Activated CD4-positive, alpha-beta memory T cell treated with anti-CD3 and anti-CD28 coated beads for 36 hours (primary cell): ENCODE results near the gene KIRREL3. TPM values are rescaled to one million over a fixed set of nuclear protein-coding genes. Genes with fewer than 3 reads are reported as not detected.

Source experiments
- CTCF ChIA-PET: fragments of 350-600 bp; sonication (Branson Sonifier 250); formaldehyde crosslinking; loops from one replicate; lab custom pipeline; 2021; ENCODE audit warnings: antibody characterized with exemption, inconsistent platforms; lab: Charles Lee
- POLR2A ChIA-PET: fragments of 350-600 bp; sonication (Branson Sonifier 250); formaldehyde crosslinking; loops from one replicate; lab custom pipeline; 2021; ENCODE audit warnings: antibody characterized with exemption; lab: Charles Lee
- DNase-seq: peaks from one replicate; pipeline ENCODE4 v3.0.0-alpha.2; 2020
- H3K27ac Mint-ChIP-seq: one replicate; pipeline ENCODE4 v1.8.0; 2021; ENCODE audit warnings: mixed read lengths
- H3K27me3 Mint-ChIP-seq: one replicate; pipeline ENCODE4 v1.8.0; 2021; ENCODE audit warnings: mixed read lengths
- H3K36me3 Mint-ChIP-seq: one replicate; pipeline ENCODE4 v1.8.0; 2021; ENCODE audit warnings: mixed read lengths
- H3K4me1 Mint-ChIP-seq: one replicate; pipeline ENCODE4 v1.8.0; 2021; ENCODE audit warnings: low read depth, mixed read lengths
- H3K4me3 Mint-ChIP-seq: one replicate; pipeline ENCODE4 v1.8.0; 2021; ENCODE audit warnings: mild to moderate bottlenecking, mixed read lengths
- H3K9me3 Mint-ChIP-seq: one replicate; pipeline ENCODE4 v1.8.0; 2021; ENCODE audit warnings: mixed read lengths
- intact Hi-C: fragments of 100-400 bp; cut with micrococcal nuclease; formaldehyde crosslinking; loops from one replicate; pipeline ENCODE4 v1.15.1; 2023
- total RNA-seq, 2 experiments: library from RNA; stranded (reverse); gene quantifications; one replicate each; pipeline ENCODE4 v1.2.3, GENCODE V29; 2021

Gene KIRREL3
- total RNA-seq, 2 experiments from 2014 or later = not detected

GRCh38 chr11:126893796-126894195 lies 106.8 kb downstream of the KIRREL3 start:
- POLR2A ChIA-PET = no interaction called here
- Mint-ChIP-seq H3K27ac (no peak overlapping the region), H3K36me3 (no peaks in the 10 kb centered on the region), H3K4me3 (no peak overlapping the region), H3K4me1 (no peaks in the 10 kb centered on the region), H3K27me3 (no peaks in the 10 kb centered on the region), H3K9me3 (peaks cover 13% of the 10 kb centered on the region)
- intact Hi-C loops = no loop called here
- CTCF ChIA-PET = no interaction called here
- no peak for DNase-seq

- Mint-ChIP-seq H3K4me3 (no peak overlapping the region), H3K36me3 (no peaks in the 10 kb centered on the region)
These were observed 107.8 kb downstream of the KIRREL3 start for GRCh38 chr11:126892756-126893155.

GRCh38 chr11:126891556-126892217 lies 108.9 kb downstream of the KIRREL3 start:
- ChIA-PET POLR2A (no interaction called here), CTCF (no interaction called here)
- intact Hi-C loops = no loop called here
- Mint-ChIP-seq H3K27ac (no peak overlapping the region), H3K4me3 (no peak overlapping the region), H3K36me3 (no peaks in the 10 kb centered on the region), H3K9me3 (peaks cover 9% of the 10 kb centered on the region), H3K27me3 (no peaks in the 10 kb centered on the region), H3K4me1 (no peaks in the 10 kb centered on the region)
- DNase-seq = no peak

More at GRCh38 chr11:126892756-126893155, 107.8 kb downstream of the KIRREL3 start:
- Mint-ChIP-seq H3K9me3 (peaks cover 13% of the 10 kb centered on the region), H3K4me1 (no peaks in the 10 kb centered on the region), H3K27me3 (no peaks in the 10 kb centered on the region), H3K27ac (no peak overlapping the region)
- intact Hi-C loops = no loop called here
- POLR2A ChIA-PET = no interaction called here
- CTCF ChIA-PET = no interaction called here
- no peak for DNase-seq

GRCh38 chr11:126890561-126890960 lies 110.0 kb downstream of the KIRREL3 start:
- intact Hi-C loops = no loop called here
- no peaks in the 10 kb centered on the region for H3K4me1 Mint-ChIP-seq
- DNase-seq = no peak
- ChIA-PET POLR2A (no interaction called here), CTCF (no interaction called here)
- no peaks in the 10 kb centered on the region for H3K27me3 Mint-ChIP-seq
- no peak overlapping the region for H3K27ac Mint-ChIP-seq
- no peaks in the 10 kb centered on the region for H3K36me3 Mint-ChIP-seq
- H3K9me3 Mint-ChIP-seq = peaks cover 4% of the 10 kb centered on the region
- H3K4me3 Mint-ChIP-seq = no peak overlapping the region

- H3K4me3 Mint-ChIP-seq = no peak overlapping the region
- no peak for DNase-seq
- no peaks in the 10 kb centered on the region for H3K36me3 Mint-ChIP-seq
- H3K4me1 Mint-ChIP-seq = no peaks in the 10 kb centered on the region
- H3K27me3 Mint-ChIP-seq = peaks cover 1% of the 10 kb centered on the region
- ChIA-PET CTCF (no interaction called here), POLR2A (no interaction called here)
- intact Hi-C loops = no loop called here
- no peak overlapping the region for H3K27ac Mint-ChIP-seq
- H3K9me3 Mint-ChIP-seq = no peaks in the 10 kb centered on the region
These were observed 112.4 kb downstream of the KIRREL3 start for GRCh38 chr11:126888115-126888712.

- H3K4me1 Mint-ChIP-seq = no peaks in the 10 kb centered on the region
- no peak for DNase-seq
- no peak overlapping the region for H3K4me3 Mint-ChIP-seq
- ChIA-PET CTCF (no interaction called here), POLR2A (no interaction called here)
- H3K36me3 Mint-ChIP-seq = no peaks in the 10 kb centered on the region
- no peak overlapping the region for H3K27ac Mint-ChIP-seq
- intact Hi-C loops = no loop called here
- peaks cover 1% of the 10 kb centered on the region for H3K27me3 Mint-ChIP-seq
- H3K9me3 Mint-ChIP-seq = no peaks in the 10 kb centered on the region
These were observed 113.9 kb downstream of the KIRREL3 start for GRCh38 chr11:126886636-126887035.

- POLR2A ChIA-PET = no interaction called here
- no peak overlapping the region for H3K27ac Mint-ChIP-seq
- peaks cover 1% of the 10 kb centered on the region for H3K27me3 Mint-ChIP-seq
- no peaks in the 10 kb centered on the region for H3K9me3 Mint-ChIP-seq
- no peak for DNase-seq
- CTCF ChIA-PET = no interaction called here
- no peak overlapping the region for H3K4me3 Mint-ChIP-seq
- no peaks in the 10 kb centered on the region for H3K4me1 Mint-ChIP-seq
- intact Hi-C loops = no loop called here
- H3K36me3 Mint-ChIP-seq = no peaks in the 10 kb centered on the region
These were observed 114.5 kb downstream of the KIRREL3 start for GRCh38 chr11:126886085-126886484.

GRCh38 chr11:126884594-126884993 lies 116.0 kb downstream of the KIRREL3 start:
- no peaks in the 10 kb centered on the region for H3K4me1 Mint-ChIP-seq
- intact Hi-C loops = no loop called here
- no peak overlapping the region for H3K27ac Mint-ChIP-seq
- H3K4me3 Mint-ChIP-seq = no peak overlapping the region
- no peaks in the 10 kb centered on the region for H3K36me3 Mint-ChIP-seq
- no peak for DNase-seq
- H3K9me3 Mint-ChIP-seq = no peaks in the 10 kb centered on the region
- POLR2A ChIA-PET = no interaction called here
- CTCF ChIA-PET = no interaction called here
- peaks cover 1% of the 10 kb centered on the region for H3K27me3 Mint-ChIP-seq

- no peak for DNase-seq
- no peak overlapping the region for H3K4me3 Mint-ChIP-seq
- no peaks in the 10 kb centered on the region for H3K4me1 Mint-ChIP-seq
- no peak overlapping the region for H3K27ac Mint-ChIP-seq
- H3K9me3 Mint-ChIP-seq = no peaks in the 10 kb centered on the region
- peaks cover 1% of the 10 kb centered on the region for H3K27me3 Mint-ChIP-seq
- intact Hi-C loops = no loop called here
- H3K36me3 Mint-ChIP-seq = no peaks in the 10 kb centered on the region
- ChIA-PET POLR2A (no interaction called here), CTCF (no interaction called here)
These were observed 116.4 kb downstream of the KIRREL3 start for GRCh38 chr11:126884192-126884591.

GRCh38 chr11:126880872-126881271 lies 119.7 kb downstream of the KIRREL3 start:
- no peaks in the 10 kb centered on the region for H3K36me3 Mint-ChIP-seq
- no peaks in the 10 kb centered on the region for H3K4me1 Mint-ChIP-seq
- no peaks in the 10 kb centered on the region for H3K9me3 Mint-ChIP-seq
- CTCF ChIA-PET = no interaction called here
- no peak for DNase-seq
- POLR2A ChIA-PET = no interaction called here
- intact Hi-C loops = no loop called here
- peaks cover 3% of the 10 kb centered on the region for H3K27me3 Mint-ChIP-seq
- no peak overlapping the region for H3K27ac Mint-ChIP-seq
- no peak overlapping the region for H3K4me3 Mint-ChIP-seq

- no peaks in the 10 kb centered on the region for H3K4me1 Mint-ChIP-seq
- DNase-seq = no peak
- CTCF ChIA-PET = no interaction called here
- no peaks in the 10 kb centered on the region for H3K9me3 Mint-ChIP-seq
- H3K27me3 Mint-ChIP-seq = peaks cover 3% of the 10 kb centered on the region
- H3K27ac Mint-ChIP-seq = no peak overlapping the region
- no peaks in the 10 kb centered on the region for H3K36me3 Mint-ChIP-seq
- POLR2A ChIA-PET = no interaction called here
- H3K4me3 Mint-ChIP-seq = no peak overlapping the region
- intact Hi-C loops = no loop called here
These were observed 121.1 kb downstream of the KIRREL3 start for GRCh38 chr11:126879516-126879915.

- Mint-ChIP-seq H3K27me3 (peaks cover 3% of the 10 kb centered on the region), H3K4me3 (no peak overlapping the region), H3K36me3 (no peaks in the 10 kb centered on the region), H3K27ac (no peak overlapping the region), H3K4me1 (no peaks in the 10 kb centered on the region), H3K9me3 (no peaks in the 10 kb centered on the region)
- ChIA-PET POLR2A (no interaction called here), CTCF (interaction anchor here (0.8 kb wide), 1 partner anchor 382 kb away, joined by 3 read pairs; no protein-coding TSS in a partner anchor)
- no peak for DNase-seq
- intact Hi-C loops = no loop called here
These were observed 121.6 kb downstream of the KIRREL3 start for GRCh38 chr11:126878913-126879482.

GRCh38 chr11:126874831-126875230 lies 125.7 kb downstream of the KIRREL3 start:
- H3K27ac Mint-ChIP-seq = no peak overlapping the region
- peaks cover 2% of the 10 kb centered on the region for H3K27me3 Mint-ChIP-seq
- intact Hi-C loops = no loop called here
- no peaks in the 10 kb centered on the region for H3K9me3 Mint-ChIP-seq
- H3K4me1 Mint-ChIP-seq = no peaks in the 10 kb centered on the region
- POLR2A ChIA-PET = no interaction called here
- no peaks in the 10 kb centered on the region for H3K36me3 Mint-ChIP-seq
- no peak overlapping the region for H3K4me3 Mint-ChIP-seq
- CTCF ChIA-PET = no interaction called here
- no peak for DNase-seq
